HEK293T (cell line): ENCODE data around the gene PEX1.
"Not testable (repeated sequence)": the region's sequence is repeated elsewhere in the genome, so short reads cannot be mapped to it uniquely, and the experiment has no call there.

ENCODE experiments used
- CTCF ChIA-PET: fragments of 350-600 bp; formaldehyde crosslinking; extraction: SDS; loops from one replicate; lab custom pipeline; 2021; ENCODE audit warnings: antibody characterized with exemption, inconsistent platforms; lab: Yijun Ruan, JAX
- POLR2A ChIA-PET: fragments of 350-600 bp; formaldehyde crosslinking; extraction: SDS; loops from one replicate; lab custom pipeline; 2020; ENCODE audit warnings: antibody characterized with exemption, inconsistent platforms; lab: Yijun Ruan, JAX
- DNase-seq: peaks from one replicate; pipeline ENCODE4 v3.0.0; 2012; ENCODE audit warnings: mixed read lengths; ENCODE audit errors: extremely low spot score
- ARNT ChIP-seq: fragments of 450-650 bp; IDR thresholded peaks from 2 replicates; pipeline ENCODE4 v1.6.1; 2017; ENCODE audit warnings: mild to moderate bottlenecking
- BHLHE40 ChIP-seq: fragments of 450-650 bp; IDR thresholded peaks from 2 replicates; pipeline ENCODE4 v1.6.1; 2016; ENCODE audit warnings: mild to moderate bottlenecking, moderate library complexity, borderline replicate concordance
- CTBP1 ChIP-seq: fragments of 450-650 bp; IDR thresholded peaks from 2 replicates; pipeline ENCODE4 v1.6.1; 2016; ENCODE audit warnings: borderline replicate concordance
- ELF4 ChIP-seq: fragments of 450-650 bp; IDR thresholded peaks from 2 replicates; pipeline ENCODE4 v1.6.1; 2017; ENCODE audit warnings: antibody characterized with exemption
- FOXA1 ChIP-seq: fragments of 450-650 bp; IDR thresholded peaks from 2 replicates; pipeline ENCODE4 v1.6.1; 2016; ENCODE audit warnings: mild to moderate bottlenecking
- FOXK2 ChIP-seq: fragments of 450-650 bp; IDR thresholded peaks from 2 replicates; pipeline ENCODE4 v1.6.1; 2016; ENCODE audit warnings: mild to moderate bottlenecking
- FOXM1 ChIP-seq: fragments of 450-650 bp; IDR thresholded peaks from 2 replicates; pipeline ENCODE4 v1.6.1; 2017; ENCODE audit warnings: mild to moderate bottlenecking, borderline replicate concordance
- HDGF ChIP-seq: fragments of 450-650 bp; IDR thresholded peaks from 2 replicates; pipeline ENCODE4 v1.6.1; 2017; ENCODE audit warnings: antibody characterized with exemption, borderline replicate concordance
- L3MBTL2 ChIP-seq: fragments of 450-650 bp; conservative IDR thresholded peaks from 2 replicates; pipeline ENCODE4 v1.6.1; 2016; ENCODE audit warnings: mild to moderate bottlenecking
- LEF1 ChIP-seq: fragments of 450-650 bp; IDR thresholded peaks from 2 replicates; pipeline ENCODE4 v1.6.1; 2017; ENCODE audit warnings: mild to moderate bottlenecking, borderline replicate concordance
- NFRKB ChIP-seq: fragments of 450-650 bp; IDR thresholded peaks from 2 replicates; pipeline ENCODE4 v1.6.1; 2016; ENCODE audit warnings: mild to moderate bottlenecking, moderate library complexity
- SP1 ChIP-seq: fragments of 450-650 bp; IDR thresholded peaks from 2 replicates; pipeline ENCODE4 v1.6.1; 2017
- SUZ12 ChIP-seq: fragments of 450-650 bp; IDR thresholded peaks from 2 replicates; pipeline ENCODE4 v1.6.1; 2016; ENCODE audit warnings: mild to moderate bottlenecking
- TARDBP ChIP-seq: fragments of 450-650 bp; IDR thresholded peaks from 2 replicates; pipeline ENCODE4 v1.6.1; 2016
- ZNF384 ChIP-seq: fragments of 450-650 bp; IDR thresholded peaks from 2 replicates; pipeline ENCODE4 v1.6.1; 2016
- TF ChIP-seq, protein P1 (sequence below): fragments of 450-650 bp; IDR thresholded peaks from 2 replicates; pipeline ENCODE4 v1.6.1; 2016

Gene PEX1

DNA sequence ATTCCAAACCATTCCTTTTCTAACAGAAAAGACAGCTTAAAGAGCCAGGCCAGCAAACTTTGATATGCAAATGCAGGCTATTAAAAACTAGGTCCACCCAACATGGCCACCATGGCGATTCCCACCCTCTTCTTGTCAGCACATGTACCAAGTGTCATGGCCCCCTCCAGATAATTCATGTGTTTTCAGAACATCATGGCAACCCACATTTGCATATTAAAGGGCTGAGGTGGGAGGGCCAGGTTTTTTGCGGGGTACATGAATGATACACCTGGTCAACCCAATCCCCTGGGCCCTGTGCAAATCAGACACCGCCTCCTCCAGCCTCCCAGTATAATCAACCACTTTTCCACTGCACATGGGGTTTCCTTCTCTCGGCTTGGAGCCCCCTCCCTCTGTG, 49.6 kb downstream of the PEX1 start:
- DNase-seq, result no peak
- CTCF ChIA-PET, result no interaction called here
- TF ChIP-seq ELF4 (no peak), BHLHE40 (no peak), FOXK2 (no peak), FOXA1 (no peak), LEF1 (no peak), ZNF384 (no peak), SP1 (no peak), HDGF (no peak), L3MBTL2 (no peak), SUZ12 (no peak), TARDBP (no peak), CTBP1 (no peak), NFRKB (no peak)
- TF ChIP-seq, protein P1, sequence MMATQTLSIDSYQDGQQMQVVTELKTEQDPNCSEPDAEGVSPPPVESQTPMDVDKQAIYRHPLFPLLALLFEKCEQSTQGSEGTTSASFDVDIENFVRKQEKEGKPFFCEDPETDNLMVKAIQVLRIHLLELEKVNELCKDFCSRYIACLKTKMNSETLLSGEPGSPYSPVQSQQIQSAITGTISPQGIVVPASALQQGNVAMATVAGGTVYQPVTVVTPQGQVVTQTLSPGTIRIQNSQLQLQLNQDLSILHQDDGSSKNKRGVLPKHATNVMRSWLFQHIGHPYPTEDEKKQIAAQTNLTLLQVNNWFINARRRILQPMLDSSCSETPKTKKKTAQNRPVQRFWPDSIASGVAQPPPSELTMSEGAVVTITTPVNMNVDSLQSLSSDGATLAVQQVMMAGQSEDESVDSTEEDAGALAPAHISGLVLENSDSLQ, result no peak
- POLR2A ChIA-PET, result no interaction called here

DNA sequence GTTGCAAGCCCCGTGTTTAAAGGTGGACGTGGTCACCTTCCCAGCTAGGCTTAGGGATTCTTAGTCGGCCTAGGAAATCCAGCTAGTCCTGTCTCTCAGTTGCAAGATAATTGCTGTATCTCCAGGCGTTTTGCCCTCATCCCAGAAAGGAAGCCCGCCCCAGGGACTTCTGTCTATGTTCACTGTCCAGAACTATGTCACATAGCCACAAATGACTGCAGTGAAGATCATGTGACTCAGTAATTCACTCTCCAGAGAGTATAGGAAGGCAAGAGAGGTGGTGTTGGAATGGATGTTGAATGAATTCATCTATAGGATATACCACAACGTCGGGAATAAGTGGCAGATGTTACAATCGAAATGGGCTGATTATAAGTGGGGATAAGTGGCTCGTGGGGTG, 50.2 kb downstream of the PEX1 start:
- DNase-seq, result no peak
- CTCF ChIA-PET, result no interaction called here
- POLR2A ChIA-PET, result no interaction called here
- no peak for TF ChIP-seq ARNT
- TF ChIP-seq FOXK2, result no peak
- TF ChIP-seq, protein P1, result no peak
- TF ChIP-seq ELF4, result no peak
- no peak for TF ChIP-seq HDGF
- TF ChIP-seq ZNF384, result no peak
- TF ChIP-seq SP1, result no peak
- TF ChIP-seq NFRKB, result no peak

DNA sequence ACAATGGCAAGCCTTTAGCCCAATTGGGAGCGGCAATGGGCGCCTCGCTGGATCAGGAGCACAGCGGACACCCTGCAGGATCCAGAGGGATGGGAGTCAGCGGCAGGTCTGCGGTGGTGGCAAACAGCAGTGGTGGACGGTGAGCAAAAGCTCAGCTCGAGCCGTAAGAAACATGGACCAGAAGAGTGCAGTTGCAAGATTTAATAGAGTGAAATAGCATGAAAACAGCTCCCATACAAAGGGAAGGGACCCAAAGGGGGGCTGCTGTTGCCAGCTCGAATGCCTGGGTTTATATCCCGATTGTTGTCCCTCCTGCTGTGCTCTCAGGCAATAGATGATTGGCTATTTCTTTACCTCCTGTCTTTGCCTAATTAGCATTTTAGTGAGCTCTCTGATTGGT, 50.6 kb downstream of the PEX1 start, which contains the start of gene ERVW-1:
TSS of gene ERVW-1 (minus strand) at position 266 of the 400 bp plus-strand sequence. CDS start 7,565 bp downstream, outside the sequence.
- POLR2A ChIA-PET, DNase-seq, CTCF ChIA-PET: not testable (repeated sequence)

DNA sequence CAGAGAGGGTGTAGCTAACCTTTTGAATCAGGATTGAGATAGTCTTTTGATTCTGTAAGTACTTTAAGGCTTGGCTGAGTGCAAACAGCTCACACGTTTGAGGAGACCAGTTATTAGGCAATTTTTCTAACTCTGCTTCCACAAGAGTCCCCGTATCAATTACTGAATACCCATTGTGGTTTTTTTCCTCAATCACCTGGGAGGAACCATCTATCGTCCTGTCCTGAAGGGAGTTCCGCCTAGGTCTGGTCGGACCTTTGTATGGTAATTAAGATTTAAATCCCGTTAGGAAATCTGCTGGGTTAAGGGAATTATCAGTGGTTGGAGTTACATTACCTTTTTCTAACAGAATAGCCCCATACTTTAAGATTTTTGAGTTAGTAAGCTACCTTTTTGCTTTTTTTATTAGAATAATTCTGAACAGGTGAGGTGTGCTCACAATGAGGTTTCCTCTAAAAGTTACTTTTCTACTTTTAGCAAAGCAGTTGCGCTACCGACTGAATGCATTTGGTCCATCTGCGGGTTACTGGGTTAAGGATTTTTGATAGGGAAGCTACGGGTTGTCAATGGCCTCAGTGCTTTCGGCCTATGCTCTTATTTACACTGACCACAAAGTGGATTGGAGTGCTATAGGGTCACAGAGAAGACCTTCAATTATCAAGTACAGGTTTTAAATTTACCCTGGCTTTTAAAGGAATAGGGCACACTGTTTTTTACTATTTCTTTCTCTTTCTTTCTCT, 52.3 kb downstream of the PEX1 start:
- POLR2A ChIA-PET, CTCF ChIA-PET, DNase-seq: not testable (repeated sequence)

DNA sequence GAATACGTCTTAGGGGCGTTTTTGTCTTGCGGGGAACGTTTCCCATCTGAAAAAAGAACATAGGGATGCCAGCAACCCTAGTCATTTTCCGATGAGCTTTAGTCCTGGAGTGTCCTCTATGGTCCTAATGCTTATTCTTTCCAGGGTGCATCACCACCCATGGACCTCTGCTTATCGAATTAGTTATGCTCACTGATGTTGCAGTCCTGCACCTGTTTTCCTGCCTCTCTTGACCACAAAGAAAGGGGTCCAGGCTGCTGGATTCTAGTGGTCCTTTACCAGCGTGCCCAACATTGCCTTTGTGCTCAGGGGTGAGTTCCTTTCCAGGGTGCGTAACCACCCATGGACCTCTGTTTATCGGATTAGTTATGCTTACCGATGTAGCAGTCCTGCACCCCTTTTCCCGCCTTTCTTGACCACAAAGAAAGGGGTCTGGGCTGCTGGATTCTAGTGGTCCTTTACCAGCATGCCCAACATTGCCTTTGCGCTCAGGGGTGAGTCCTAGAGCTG, 53.0 kb downstream of the PEX1 start:
- POLR2A ChIA-PET, CTCF ChIA-PET: not testable (repeated sequence)

DNA sequence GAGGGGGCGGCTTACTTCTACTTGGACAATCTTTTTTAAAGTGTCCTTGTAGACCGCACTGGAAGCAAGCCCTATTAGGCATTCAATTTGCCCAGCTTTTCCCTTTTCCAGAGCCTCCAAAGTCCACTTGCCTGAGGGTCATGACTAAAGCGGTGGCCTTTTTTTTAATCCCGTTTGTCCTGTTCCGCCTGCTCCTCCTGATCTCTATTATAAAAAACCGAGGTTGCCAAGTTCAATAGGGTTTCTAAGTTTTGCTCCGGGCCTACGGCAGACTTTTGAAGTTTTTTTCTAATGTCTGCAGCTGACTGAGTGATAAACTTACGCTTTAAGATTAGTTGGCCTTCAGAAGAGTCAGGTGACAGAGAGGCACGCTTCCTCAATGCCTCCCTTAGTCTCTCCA, 54.3 kb downstream of the PEX1 start:
- CTCF ChIA-PET, DNase-seq, POLR2A ChIA-PET: not testable (repeated sequence)

More for the DNA sequence above, 53.0 kb downstream of the PEX1 start:
- DNase-seq, result not testable (repeated sequence)

DNA sequence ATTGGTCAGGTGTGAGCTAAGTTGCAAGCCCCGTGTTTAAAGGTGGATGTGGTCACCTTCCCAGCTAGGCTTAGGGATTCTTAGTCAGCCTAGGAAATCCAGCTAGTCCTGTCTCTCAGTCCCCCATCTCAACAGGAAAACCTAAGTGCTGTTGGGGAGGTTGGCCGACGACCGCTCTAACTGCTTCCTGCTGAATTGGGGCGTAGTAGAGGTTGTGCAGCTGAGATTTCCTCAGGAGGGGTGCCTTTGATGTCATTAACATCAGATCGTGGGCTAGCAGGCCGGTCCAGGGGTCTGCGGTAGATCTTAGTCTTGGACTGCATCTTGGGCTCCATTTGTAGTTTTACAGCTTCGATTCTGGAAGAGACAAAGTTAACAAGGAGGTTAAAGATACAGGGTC, 59.7 kb downstream of the PEX1 start:
- DNase-seq, POLR2A ChIA-PET, CTCF ChIA-PET: not testable (repeated sequence)

DNA sequence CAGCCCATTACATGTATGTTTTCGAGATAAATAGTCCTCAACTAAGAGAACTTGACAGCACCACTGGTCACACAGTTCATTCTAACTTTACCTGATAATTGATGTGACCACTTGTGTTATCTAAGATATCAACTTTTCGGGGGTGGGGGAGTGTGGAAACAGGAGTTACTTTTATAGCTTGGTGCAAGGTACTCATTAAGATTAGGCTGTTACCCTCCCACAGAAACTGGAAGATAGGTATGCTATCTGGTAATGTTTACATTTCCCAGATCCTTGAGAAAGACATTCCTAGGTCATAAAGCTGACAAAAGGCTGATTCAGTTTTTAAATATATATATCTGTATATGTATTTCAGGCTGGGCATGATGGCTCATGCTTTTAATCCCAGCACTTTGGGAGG, 61.6 kb downstream of the PEX1 start:
- TF ChIP-seq L3MBTL2 (no peak), ZNF384 (no peak), HDGF (no peak), SUZ12 (no peak), FOXK2 (no peak), LEF1 (no peak), FOXM1 (no peak), ARNT (no peak), NFRKB (no peak), BHLHE40 (no peak), TARDBP (no peak), SP1 (no peak)
- TF ChIP-seq, protein P1, result no peak
- ChIA-PET POLR2A (no interaction called here), CTCF (interaction anchor here (1.2 kb wide), 1 partner anchor 8 kb away, joined by 3 read pairs; no protein-coding TSS in a partner anchor)
- DNase-seq, result no peak
